Activated CD8-positive, alpha-beta memory T cell treated with anti-CD3 and anti-CD28 coated beads for 24 hours (primary cell): ENCODE data around the gene KCNK6.
"Not testable (repeated sequence)": the region's sequence is repeated elsewhere in the genome, so short reads cannot be mapped to it uniquely, and the experiment has no call there.

ENCODE experiments used
- DNase-seq: peaks from one replicate; pipeline ENCODE4 v3.0.0-alpha.2; 2020

Gene KCNK6

DNA sequence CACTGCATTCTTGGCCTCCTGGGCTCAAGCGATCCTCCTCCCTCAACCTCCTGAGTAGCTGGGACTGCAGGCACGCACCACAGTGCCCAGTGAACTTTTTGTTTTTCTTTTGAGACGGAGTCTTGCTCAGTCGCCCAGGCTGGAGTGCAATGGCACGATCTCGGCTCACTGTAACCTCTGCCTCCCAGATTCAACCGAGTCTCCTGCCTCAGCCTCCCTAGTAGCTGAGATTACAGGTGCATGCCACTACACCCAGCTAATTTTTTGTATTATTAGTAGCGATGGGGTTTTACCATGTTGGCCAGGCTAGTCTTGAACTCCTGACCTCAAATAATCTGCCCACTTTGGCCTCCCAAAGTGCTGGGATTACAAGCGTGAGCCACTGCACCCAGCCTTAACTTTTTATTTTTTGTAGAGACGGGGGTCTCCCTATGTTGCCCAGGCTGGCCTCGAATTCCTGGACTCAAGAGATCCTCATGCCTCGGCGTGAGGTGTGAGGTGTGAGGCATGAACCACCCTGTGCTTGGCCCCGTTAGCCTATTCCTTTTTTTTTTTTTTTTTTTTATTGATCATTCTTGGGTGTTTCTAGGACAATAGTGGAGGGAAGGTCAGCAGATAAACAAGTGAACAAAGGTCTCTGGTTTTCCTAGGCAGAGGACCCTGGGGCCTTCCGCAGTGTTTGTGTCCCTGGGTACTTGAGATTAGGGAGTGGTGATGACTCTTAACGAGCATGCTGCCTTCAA, 43.5 kb downstream of the KCNK6 start:
- not testable (repeated sequence) for DNase-seq

DNA sequence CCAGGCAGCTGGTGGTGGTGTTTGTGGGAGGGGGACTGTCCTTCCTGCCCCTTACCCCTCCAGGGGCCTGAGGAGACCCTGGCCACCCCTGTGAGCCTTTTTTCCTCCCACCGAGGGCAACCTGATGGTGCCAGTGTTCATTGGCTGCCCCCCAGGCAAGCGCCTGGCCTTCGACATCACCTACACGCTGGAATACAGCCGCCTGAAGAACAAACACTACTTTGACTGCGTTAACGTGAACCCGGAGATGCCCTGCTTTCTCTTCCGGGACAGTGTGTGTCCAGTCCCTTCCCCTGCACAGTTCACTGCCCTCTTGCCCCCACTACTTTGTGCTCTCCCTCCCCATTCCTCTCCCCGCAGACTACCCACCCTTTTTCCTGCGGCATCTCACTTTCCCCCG, 47.4 kb downstream of the KCNK6 start:
- DNase-seq, result no peak

DNA sequence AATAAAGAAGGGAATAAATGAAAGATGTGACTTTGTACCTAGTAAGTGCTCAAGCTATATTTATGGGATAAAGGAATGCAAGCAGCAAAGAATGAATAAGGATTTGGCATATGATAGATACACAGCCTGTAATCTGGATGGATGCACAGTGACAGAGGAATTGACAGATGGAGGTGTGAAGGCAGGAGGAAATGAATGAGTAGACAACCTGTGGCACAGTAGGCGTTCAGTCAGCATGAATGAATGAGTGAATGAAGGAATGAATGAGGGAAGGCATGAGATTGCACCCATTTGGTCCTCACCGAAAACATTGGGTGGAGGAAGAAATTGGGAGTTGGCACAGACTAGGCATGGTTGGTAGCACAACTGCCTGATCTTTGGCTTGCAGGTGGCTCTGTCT, 49.9 kb downstream of the KCNK6 start:
- DNase-seq, result no peak

DNA sequence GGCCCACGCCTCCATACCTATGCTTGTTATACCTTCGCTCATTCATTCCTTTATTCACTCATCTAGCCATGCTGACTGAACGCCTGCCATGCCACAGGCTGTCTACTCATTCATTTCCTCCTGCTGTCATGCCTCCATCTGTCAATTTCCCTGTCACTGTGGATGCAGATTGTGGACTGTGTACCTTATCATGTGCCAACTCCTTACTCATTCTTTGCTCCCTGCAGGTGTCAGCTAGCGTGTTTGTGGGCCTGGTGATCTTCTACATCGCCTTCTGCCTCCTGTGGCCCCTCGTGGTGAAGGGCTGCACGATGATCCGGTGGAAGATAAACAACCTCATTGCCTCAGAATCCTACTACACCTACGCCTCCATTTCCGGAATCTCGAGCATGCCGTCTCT, 50.7 kb downstream of the KCNK6 start:
- DNase-seq, result no peak

DNA sequence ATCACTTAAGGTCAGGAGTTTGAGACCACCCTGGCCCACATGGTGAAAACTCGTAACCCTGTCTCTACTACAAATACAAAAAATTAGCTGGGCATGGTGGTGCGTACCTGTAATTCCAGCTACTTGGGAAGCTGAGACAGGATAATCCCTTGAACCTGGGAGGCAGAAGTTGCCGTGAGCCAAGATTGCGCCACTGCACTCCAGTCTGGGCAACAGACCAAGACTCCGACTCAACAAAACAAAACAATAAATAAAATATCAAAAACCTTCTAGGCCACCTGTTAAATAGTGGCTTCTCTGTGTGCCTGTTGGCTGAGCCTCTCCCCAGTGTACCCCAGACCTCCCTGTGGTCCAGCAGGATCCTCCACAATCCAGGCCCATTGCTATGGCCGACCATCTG, 51.4 kb downstream of the KCNK6 start:
- DNase-seq, result no peak

DNA sequence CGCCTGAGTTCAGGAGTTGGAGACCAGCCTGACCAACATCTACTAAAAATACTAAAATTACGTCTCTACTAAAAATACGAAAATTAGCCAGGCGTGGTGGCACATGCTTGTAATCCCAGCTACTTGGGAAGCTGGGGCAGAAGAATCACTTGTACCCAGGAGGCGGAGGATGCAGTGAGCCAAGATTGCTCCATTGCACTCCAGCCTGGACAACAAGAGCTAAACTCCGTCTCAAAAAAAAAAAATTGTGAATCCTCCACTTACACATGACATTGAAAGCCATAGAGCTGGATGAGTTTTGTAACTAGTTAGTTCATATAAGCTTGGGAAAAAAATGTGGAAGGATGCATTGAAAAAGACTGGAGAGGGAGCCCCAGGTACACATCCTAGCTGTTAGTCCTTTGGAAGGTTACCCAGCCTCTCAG, 54.3 kb downstream of the KCNK6 start:
- no peak for DNase-seq

DNA sequence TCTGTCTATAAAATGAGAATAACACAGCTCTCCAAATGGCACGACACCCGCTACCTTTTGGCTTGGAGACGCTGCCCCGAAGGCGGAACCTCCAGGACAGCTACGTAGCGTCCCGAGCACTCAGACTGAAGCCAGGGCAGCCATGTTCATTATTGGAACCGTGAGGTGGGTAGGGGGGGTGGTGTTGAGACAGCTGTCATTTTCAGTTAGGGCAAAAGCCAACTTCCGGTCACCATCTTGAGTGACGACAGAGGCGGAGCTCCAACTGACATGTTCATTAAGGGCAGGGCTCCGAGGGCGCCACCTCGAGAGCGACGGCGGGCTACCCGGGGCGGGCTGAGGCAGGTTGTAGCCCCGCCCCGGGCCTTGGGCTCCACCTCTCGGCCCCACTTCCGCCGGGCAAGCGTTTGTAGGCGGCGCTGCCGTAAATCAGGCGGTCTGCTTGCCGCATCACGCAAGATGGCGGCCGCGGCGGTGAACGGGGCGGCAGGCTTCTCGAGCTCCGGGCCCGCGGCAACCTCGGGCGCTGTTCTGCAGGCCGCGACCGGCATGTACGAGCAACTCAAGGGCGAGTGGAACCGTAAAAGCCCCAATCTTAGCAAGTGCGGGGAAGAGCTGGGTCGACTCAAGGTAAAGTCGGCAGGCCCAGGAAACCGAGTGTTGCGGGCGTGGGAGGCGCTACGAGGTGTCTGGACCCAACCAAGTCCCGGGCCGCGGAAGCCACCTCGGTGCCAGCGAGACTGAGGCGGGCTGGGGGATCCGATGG, 54.9 kb downstream of the KCNK6 start, which contains the start of gene PSMD8:
PSMD8 (plus strand) TSS at position 240 of the 766 bp plus-strand sequence; CDS start at position 271, 31 bp downstream.
- peak; percentile 98 for DNase-seq

DNA sequence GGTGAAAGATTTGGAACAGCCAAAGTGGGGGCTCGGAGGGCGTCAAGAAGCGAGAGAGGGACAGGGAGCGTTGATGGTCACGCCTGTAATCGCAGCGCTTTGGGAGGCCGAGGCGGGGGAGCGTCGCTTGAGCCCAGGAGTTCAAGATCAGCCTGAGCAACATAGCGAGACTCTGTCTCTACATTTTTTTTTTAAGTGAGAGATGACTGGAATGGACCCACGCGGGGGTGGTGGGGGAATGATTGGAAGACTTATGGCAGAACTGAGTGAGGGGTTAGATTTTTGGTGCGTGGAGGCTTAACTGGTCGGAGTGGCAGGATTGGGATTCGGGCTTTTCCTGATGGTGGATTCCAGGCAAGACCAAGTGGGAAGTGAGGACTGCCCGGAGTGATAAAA, 55.5 kb downstream of the KCNK6 start:
- no peak for DNase-seq

DNA sequence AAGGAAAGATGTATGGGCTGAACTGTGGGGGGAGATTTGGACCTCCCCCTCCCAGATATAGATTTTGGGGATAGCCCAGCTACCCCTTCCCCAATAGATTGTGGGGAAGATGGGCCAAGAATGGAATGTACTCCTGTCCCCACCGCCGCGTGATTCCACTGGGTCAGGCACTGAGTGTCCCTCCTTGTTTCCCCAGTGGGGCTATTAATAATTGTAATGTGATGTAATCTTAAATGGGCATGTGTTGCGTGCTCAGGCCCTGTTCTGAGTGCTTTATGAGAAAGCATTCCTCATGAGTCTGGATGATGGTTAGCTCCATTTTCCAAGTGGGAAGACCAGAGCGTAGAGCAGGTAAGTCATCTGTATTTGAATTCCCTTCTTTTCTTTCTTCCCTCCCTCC, 56.1 kb downstream of the KCNK6 start:
- DNase-seq, result no peak

DNA sequence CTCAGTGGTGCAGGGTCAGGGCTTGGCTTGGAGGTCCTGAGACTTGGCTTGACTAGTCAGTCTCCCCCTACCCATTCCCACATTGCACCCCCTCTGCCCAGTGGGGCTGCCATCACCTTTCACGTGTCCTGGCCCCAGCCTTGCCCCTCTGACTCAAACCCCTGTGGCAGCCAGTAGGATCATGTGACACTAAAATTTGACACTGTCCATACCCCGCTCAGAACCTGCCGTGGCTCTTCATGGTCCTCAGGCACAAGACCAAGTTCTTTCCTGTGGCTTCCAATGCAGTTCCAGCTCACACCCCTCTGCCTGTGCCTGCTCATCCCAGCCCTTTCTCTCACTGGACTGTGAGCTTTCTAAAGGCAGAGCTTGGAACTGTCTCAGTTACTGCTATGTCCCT, 56.9 kb downstream of the KCNK6 start:
- no peak for DNase-seq

DNA sequence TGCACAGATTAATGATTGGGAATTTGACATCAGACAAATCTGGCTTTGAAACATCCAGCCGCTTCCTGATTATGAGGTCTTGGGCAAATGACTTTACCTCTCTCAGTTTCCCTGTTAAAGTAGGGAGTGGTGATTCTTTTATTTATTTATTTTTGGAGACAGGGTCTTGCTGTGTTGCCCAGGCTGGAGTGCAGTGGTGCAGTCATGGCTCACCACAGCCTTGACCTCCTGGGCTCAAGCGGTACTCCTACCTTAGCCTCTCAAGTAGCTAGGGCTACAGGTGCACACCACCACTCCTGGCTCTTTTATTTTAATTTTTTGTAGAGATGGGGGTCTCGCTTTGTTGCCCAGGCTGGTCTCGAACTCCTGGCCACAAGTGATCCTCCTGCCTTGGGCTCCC, 57.4 kb downstream of the KCNK6 start:
- no peak for DNase-seq

DNA sequence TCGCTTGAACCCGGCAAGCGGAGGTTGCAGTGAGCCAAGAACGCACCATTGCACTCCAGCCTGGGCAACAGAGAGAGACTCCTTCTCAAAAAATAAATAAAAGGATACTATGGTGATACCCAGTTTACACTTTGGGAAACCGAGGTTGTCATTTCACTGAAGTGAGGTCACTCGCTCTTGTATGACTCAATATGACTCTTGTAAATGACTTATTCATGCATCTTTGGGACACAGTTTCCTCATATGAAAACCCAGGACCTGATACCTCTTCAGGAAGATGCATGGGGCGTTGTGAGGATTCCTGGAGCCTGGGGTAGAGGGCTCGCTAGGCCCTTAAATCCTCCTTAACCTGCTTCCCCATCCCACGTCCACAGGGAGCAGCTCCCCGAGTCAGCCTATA, 59.2 kb downstream of the KCNK6 start:
- no peak for DNase-seq

DNA sequence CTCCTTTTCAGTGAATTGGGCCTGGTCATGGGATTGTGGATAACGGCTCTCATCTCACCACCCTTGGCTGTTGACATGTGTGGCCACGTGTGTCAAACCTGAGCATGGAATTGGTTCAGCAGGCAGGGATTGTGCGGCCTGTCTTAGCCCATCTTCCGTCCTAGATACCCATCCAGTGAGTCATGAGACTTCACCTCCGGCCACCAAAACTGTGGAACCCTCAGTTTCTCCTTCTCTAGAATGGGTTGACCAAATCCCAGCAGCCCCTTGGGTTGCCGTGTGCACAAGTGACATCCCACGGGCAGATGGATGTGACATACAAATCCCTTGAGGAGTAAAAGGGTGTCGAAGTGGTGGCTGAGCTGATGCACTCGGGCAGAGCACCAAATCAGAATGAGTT, 61.5 kb downstream of the KCNK6 start:
- no peak for DNase-seq
